Stimulated activated CD8-positive, alpha-beta memory T cell treated with anti-CD3 and anti-CD28 coated beads, Interleukin-12 subunit alpha, Interleukin-12 subunit beta, amount 100 ng/mL, for 24 hours (primary cell): Measurements from ENCODE around the gene TMEM144.

ENCODE experiments used
- DNase-seq: peaks from one replicate; pipeline ENCODE4 v3.0.0-alpha.2; 2020; ENCODE audit errors: extremely low read depth

TMEM144 gene

DNA sequence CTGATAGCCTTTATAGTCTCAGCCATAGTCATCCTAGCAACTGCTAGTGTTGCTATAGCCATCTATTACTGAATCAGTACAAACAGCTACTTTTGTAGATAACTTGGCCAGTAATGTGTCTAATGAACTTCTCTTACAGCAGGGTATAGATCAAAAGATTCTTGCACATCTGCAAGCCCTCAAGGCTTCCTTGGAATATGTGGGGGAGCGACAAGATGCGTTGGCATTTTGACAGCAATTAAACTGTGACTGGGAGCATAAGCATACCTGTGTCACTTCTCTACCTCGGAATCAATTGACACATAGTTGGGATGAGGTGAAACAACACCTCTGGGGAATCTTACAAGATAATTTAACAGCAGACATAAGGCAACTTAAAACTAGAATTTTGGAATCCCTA lies 87.6 kb downstream of the TMEM144 start:
- DNase-seq, result no peak

DNA sequence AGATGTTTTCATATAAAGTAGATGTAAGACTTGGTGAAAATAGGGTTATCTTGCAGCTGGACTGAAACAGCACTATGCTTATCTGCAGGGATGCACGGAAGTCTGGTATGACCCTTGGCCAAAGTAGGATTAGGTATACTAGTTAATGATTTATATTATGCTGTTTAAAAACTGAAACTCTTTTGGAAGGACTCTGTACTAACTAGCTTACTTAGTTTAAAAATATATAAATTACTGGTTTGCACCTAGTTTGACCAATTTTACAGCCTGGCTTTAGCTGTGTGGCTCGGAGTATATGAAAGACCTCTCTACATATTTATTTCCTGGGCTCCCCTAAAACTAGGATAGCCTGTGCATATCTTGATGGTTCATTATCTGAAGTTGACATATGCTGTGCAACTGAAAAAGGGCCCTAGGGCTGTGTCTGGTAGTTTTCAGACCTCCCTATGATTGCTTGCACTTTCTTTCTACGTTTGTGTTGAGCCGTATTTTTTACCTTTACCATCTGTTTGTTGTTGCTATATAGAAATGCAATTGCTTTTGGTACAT lies 89.2 kb downstream of the TMEM144 start:
- DNase-seq, result no peak

DNA sequence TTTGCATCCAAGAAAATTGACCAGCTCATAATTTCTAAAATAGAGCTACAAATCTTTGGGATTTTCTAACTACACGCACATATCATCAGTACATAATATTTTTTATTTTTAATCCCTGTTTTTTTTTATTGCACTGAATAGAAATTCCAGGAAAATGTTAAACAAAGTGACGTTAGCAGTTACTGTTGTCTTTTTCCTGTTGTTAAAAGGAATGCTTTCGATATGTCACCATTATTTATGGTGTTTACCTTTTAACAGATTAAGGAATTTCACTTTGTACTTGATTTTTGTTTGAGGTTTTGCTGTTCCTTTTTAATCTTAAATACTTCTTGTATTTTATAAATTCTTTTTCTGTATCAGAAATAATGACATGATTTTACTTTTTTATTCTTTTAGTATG lies 89.7 kb downstream of the TMEM144 start:
- no peak for DNase-seq

DNA sequence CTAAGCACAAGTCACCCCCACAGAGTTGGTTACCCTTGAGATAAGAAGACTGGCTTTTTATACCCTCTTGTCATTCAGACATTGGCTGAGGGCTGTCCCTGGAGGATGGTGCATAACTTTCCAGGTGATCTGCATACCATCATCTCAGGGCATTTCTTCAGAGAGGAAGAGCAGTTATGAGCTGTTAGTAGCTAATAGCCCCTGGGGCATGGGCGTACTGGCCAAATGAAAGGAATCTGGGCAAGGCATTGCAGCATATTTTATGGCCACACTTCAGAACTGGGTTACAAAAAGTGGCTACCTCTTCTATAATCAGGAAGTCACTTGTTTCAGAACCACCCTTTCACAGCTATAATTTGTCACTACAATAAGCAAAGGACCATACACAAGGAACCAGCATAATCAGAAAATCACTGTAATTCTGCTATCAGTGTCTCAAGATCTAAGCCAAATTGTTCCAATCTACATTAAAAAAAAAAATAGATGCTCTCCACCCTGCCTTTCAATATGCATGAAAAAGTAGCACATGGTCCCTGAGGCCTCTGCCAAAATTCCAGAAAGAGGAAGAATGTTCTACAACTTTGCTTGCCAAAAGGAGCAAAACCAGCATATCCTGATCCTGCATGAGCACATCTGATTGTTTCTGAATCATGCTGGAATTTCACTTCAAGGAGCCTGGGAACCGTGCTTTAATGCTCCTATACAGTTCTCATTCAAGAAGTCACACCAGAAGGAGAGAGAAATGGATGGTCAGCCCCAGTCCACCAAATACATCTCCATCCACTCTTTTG lies 92.0 kb downstream of the TMEM144 start:
- DNase-seq, result no peak

DNA sequence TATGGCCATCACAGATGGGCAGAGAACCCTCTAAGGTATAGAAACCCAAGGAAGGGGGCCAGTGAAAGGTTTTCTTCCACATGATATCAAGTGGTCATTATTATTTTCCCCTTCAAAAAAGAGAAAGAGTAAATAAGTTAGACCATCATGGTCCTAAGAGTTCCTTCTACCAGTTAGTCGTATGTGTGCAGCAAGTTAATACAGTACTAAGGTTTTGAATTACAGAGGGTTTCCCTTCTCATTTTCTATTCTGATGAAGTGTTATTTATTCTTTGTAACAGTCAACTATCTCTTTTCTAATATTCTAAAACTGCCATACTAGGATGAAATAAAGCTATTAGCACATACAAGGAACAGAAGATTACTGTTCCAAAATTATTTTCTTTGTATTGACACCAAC lies 94.4 kb downstream of the TMEM144 start:
- DNase-seq, result no peak
